COR-L47 (cell line): ENCODE data around the gene PCDHB11.
"Not testable (repeated sequence)": the region's sequence is repeated elsewhere in the genome, so short reads cannot be mapped to it uniquely, and the experiment has no call there.

Experiments
- DNase-seq: peaks from one replicate; lab custom pipeline; 2025; lab: John Stamatoyannopoulos, UW

The PCDHB11 gene

GRCh38 chr5:141199359-141200235 lies at the start of gene PCDHB11:
PCDHB11 (plus strand) TSS chr5:141199627; CDS start chr5:141199775, 148 bp downstream.
- peak; percentile 64 for DNase-seq

- DNase-seq, result peak; percentile 28
These were observed 49.6 kb upstream of the PCDHB11 start, which contains the start of gene PCDHB6 for GRCh38 chr5:141149812-141150211. PCDHB6 (plus strand) TSS chr5:141150057; CDS start chr5:141150258, 201 bp downstream.

GRCh38 chr5:141150224-141150992 lies 49.0 kb upstream of the PCDHB11 start:
- DNase-seq, result no peak

GRCh38 chr5:141150993-141151325 lies 48.5 kb upstream of the PCDHB11 start:
- DNase-seq, result no peak

GRCh38 chr5:141151632-141152031 lies 47.8 kb upstream of the PCDHB11 start:
- DNase-seq, result not testable (repeated sequence)

- not testable (repeated sequence) for DNase-seq
These were observed 47.3 kb upstream of the PCDHB11 start for GRCh38 chr5:141152096-141152495.

- no peak for DNase-seq
These were observed 43.7 kb upstream of the PCDHB11 start for GRCh38 chr5:141155540-141156374.

- DNase-seq, result not testable (repeated sequence)
These were observed 42.1 kb upstream of the PCDHB11 start for GRCh38 chr5:141157356-141157755.

- DNase-seq, result not testable (repeated sequence)
These were observed 41.5 kb upstream of the PCDHB11 start for GRCh38 chr5:141157901-141158300.

GRCh38 chr5:141172381-141173204 lies 26.8 kb upstream of the PCDHB11 start, which contains the start of gene PCDHB7:
PCDHB7 (plus strand) TSS chr5:141172644; CDS start chr5:141172836, 192 bp downstream.
- DNase-seq, result peak; percentile 12

- DNase-seq, result not testable (repeated sequence)
These were observed 24.9 kb upstream of the PCDHB11 start for GRCh38 chr5:141174291-141175104.

GRCh38 chr5:141175933-141176332 lies 23.5 kb upstream of the PCDHB11 start:
- no peak for DNase-seq

GRCh38 chr5:141177577-141178191 lies 21.7 kb upstream of the PCDHB11 start, which contains the start of gene PCDHB8:
PCDHB8 (plus strand) TSS chr5:141177790; CDS start chr5:141178035, 245 bp downstream.
- peak; percentile 45 for DNase-seq

GRCh38 chr5:141179371-141179770 lies 20.1 kb upstream of the PCDHB11 start:
- not testable (repeated sequence) for DNase-seq

- DNase-seq, result not testable (repeated sequence)
These were observed 19.6 kb upstream of the PCDHB11 start for GRCh38 chr5:141179876-141180275.

GRCh38 chr5:141180313-141180712 lies 19.1 kb upstream of the PCDHB11 start:
- DNase-seq, result no peak

GRCh38 chr5:141182248-141182647 lies 17.2 kb upstream of the PCDHB11 start, which contains the start of gene PCDHB16:
PCDHB16 (plus strand) TSS chr5:141182387; CDS start chr5:141182560, 173 bp downstream.
- DNase-seq, result peak; percentile 28

- DNase-seq, result not testable (repeated sequence)
These were observed 15.1 kb upstream of the PCDHB11 start for GRCh38 chr5:141184117-141184855.
